AG04450 (cell line): ENCODE measurements around the gene WDR18. TPM values are rescaled to one million over a fixed set of nuclear protein-coding genes. Genes with fewer than 3 reads are reported as not detected.

ENCODE experiments used
- CTCF ChIA-PET: fragments of 300-600, 350-600 bp; formaldehyde crosslinking; extraction: SDS; loops from one replicate; lab custom pipeline; 2022; ENCODE audit warnings: antibody characterized with exemption, inconsistent platforms; lab: Charles Lee
- POLR2A ChIA-PET: fragments of 350-600 bp; formaldehyde crosslinking; extraction: SDS; loops from one replicate; lab custom pipeline; 2021; ENCODE audit warnings: antibody characterized with exemption, inconsistent platforms; lab: Yijun Ruan, JAX
- DNase-seq: peaks from one replicate; pipeline ENCODE4 v3.0.0-alpha.2; 2011; ENCODE audit warnings: low read depth, low spot score
- H3K27ac ChIP-seq: one replicate; pipeline ENCODE4 v1.5.1; 2012; ENCODE audit warnings: low read depth, low read length, control low read depth
- H3K27me3 ChIP-seq: one replicate; pipeline ENCODE4 v1.6.0; 2012; ENCODE audit warnings: low read length; ENCODE audit not compliant: control insufficient read depth, insufficient read depth
- H3K4me3 ChIP-seq: 2 replicates; pipeline ENCODE4 v1.5.1; 2011; ENCODE audit warnings: mild to moderate bottlenecking, low read depth, low read length, control low read depth
- H3K9me3 ChIP-seq: 2 replicates; pipeline ENCODE4 v1.5.1; 2012; ENCODE audit warnings: low read length; ENCODE audit not compliant: control insufficient read depth, insufficient read depth
- polyA plus RNA-seq: library from polyadenylated mRNA; depleted of rRNA; stranded (reverse); fragments of >200 nt; gene quantifications from 2 replicates; pipeline ENCODE4 v1.2.3, GENCODE V29; 2011
- TF ChIP-seq, protein P1 (sequence below): IDR thresholded peaks from 2 replicates; pipeline ENCODE4 v1.5.1; 2011; ENCODE audit warnings: low read depth, low read length, control low read depth, inconsistent platforms

Gene WDR18
- polyA plus RNA-seq, 1 experiment: 24.5 TPM

- DNase-seq: no peak
- TF ChIP-seq, protein P1, sequence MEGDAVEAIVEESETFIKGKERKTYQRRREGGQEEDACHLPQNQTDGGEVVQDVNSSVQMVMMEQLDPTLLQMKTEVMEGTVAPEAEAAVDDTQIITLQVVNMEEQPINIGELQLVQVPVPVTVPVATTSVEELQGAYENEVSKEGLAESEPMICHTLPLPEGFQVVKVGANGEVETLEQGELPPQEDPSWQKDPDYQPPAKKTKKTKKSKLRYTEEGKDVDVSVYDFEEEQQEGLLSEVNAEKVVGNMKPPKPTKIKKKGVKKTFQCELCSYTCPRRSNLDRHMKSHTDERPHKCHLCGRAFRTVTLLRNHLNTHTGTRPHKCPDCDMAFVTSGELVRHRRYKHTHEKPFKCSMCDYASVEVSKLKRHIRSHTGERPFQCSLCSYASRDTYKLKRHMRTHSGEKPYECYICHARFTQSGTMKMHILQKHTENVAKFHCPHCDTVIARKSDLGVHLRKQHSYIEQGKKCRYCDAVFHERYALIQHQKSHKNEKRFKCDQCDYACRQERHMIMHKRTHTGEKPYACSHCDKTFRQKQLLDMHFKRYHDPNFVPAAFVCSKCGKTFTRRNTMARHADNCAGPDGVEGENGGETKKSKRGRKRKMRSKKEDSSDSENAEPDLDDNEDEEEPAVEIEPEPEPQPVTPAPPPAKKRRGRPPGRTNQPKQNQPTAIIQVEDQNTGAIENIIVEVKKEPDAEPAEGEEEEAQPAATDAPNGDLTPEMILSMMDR: peak; percentile 12; the same call in 1 of the 2 replicates
- ChIA-PET POLR2A (interaction anchor here (1.1 to 8.2 kb wide), 2 partner anchors 7 to 67 kb away, joined by 5 to 126 read pairs; partner anchors contain the start of gene CNN2), CTCF (no interaction called here)
- Histone ChIP-seq H3K4me3 (no peak overlapping the region), H3K27ac (no peak overlapping the region), H3K27me3 (no peaks in the 10 kb centered on the region), H3K9me3 (no peaks in the 10 kb centered on the region; the same call in 1 of the 2 replicates)
Observed at GRCh38 chr19:1035998-1036621, 52.0 kb downstream of the WDR18 start.

- ChIA-PET POLR2A (interaction anchor here (0.6 to 8.2 kb wide), 4 partner anchors 9 to 65 kb away, joined by 3 to 126 read pairs (median 4); partner anchors contain the start of genes CNN2 and RNU6-2), CTCF (no interaction called here)
- TF ChIP-seq, protein P1: 0 out of 2 replicates have a peak, but pooled peaks have one; percentile 9
- Histone ChIP-seq H3K4me3 (no peak overlapping the region), H3K27me3 (no peaks in the 10 kb centered on the region), H3K9me3 (no peaks in the 10 kb centered on the region; the same call in 1 of the 2 replicates), H3K27ac (peak overlapping the region; percentile 31)
- DNase-seq: no peak
Observed at GRCh38 chr19:1037621-1038064, 53.5 kb downstream of the WDR18 start.

- CTCF ChIA-PET: interaction anchor here (0.7 to 1.1 kb wide), 2 partner anchors 10 to 224 kb away, joined by 3 read pairs; no protein-coding TSS in a partner anchor
- TF ChIP-seq, protein P1: no peak
- POLR2A ChIA-PET: interaction anchor here (0.6 to 8.2 kb wide), 12 partner anchors 10 to 230 kb away, joined by 3 to 126 read pairs (median 3); partner anchors contain the start of genes CNN2, GPX4 and RNU6-2
- Histone ChIP-seq H3K9me3 (no peaks in the 10 kb centered on the region; the same call in 1 of the 2 replicates), H3K27me3 (no peaks in the 10 kb centered on the region), H3K27ac (peak overlapping the region; percentile 52), H3K4me3 (no peak overlapping the region; the same call in 1 of the 2 replicates)
- no peak for DNase-seq
Observed at GRCh38 chr19:1038978-1039645, 55.0 kb downstream of the WDR18 start.

- ChIA-PET POLR2A (interaction anchor here (0.6 to 8.2 kb wide), 13 partner anchors 11 to 229 kb away, joined by 3 to 126 read pairs (median 3); partner anchors contain the start of genes CNN2, GPX4 and RNU6-2), CTCF (interaction anchor here (0.7 to 1.1 kb wide), 2 partner anchors 11 to 225 kb away, joined by 3 read pairs; no protein-coding TSS in a partner anchor)
- Histone ChIP-seq H3K27me3 (no peaks in the 10 kb centered on the region), H3K4me3 (peak within 1 kb of the TSS; percentile 65), H3K9me3 (peaks cover 5% of the 10 kb centered on the region; the same call in 1 of the 2 replicates), H3K27ac (peak within 1 kb of the TSS; percentile 52)
- peak; percentile 95 for DNase-seq
- TF ChIP-seq, protein P1: no peak; the same call in 1 of the 2 replicates
Observed at GRCh38 chr19:1039646-1040475, 55.7 kb downstream of the WDR18 start, which contains the start of gene ABCA7. TSS of gene ABCA7 (plus strand) at chr19:1040107. CDS start at chr19:1041362, 1,255 bp downstream.
